HG03103 (cell line): ENCODE measurements around the gene ZNF516.

Source experiments
- ATAC-seq: cut with Tn5 transposase; IDR thresholded peaks from one replicate; pipeline ENCODE4 v1.9.1; 2021; ENCODE audit warnings: low read depth; ENCODE audit not compliant: unreplicated experiment

The ZNF516 gene

DNA sequence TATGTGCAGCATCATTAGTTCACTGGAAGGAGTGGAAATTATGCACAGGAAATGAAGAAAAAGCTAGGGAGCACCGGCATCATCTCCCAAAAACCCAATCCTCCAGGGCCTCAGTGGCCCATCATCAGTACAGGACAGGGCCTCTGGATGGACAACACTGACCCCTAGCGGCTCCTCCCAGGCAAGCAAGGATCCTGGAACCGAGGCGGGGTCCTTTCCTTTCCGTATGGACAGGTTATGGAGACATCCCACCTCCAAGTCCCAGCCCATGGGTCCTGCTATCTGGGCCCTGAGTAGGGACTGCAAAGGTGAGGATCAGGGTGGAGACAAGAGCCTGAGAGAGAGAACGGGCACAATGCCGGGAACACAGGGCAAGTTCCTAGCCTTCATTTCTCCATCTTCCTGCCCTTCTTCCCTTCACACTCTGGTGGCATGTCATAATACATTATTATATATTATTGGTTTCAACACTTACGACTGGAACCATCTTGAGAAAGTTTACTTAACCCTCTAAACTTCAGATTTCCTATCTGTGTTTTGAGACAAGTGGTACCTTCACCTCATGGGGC, 68.2 kb downstream of the ZNF516 start:
- no peak for ATAC-seq

DNA sequence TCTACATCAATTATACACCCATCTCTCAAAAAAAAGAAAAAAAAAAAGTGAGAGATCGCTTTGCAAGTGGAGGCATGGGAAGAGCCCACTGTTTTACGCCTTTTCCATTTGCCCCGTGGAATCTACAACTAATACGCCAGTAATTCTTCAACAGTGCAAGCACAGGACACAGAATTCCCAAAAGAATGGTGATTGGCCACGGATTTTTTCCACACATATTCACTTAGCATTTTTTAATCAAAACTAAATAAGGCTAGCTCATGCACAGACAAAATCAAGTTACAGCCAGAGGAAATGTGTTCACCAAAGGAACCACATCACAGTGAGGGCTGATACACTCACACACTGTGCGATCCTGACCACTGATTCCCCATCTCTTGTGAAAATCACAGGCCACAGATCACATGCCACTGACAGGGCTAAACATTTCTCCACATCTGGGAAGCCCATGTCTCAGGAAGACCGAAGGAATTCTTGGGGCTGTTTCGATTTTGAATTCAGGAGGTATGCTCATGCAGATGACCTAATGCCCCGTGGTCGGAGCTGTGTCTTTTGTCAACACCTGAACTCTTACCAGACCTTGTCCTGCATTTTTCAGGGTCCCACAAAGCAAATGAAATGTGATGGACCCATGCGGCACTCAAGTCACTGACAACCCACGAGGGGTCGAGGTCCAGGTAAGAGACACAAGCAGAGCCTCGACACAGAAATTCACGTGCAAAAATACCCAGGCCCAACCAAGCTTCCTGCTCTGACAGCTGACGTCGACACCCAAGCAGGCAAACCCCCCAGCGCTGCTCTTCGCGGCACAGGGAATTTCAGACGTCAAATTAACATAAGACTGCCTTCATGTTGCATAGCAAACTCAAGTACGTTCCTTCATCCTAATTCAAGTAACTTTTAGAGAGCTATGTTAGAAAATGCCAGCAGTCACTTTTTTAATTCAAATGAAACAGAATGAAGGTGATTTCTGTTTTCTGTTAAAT, 69.6 kb downstream of the ZNF516 start:
- ATAC-seq = no peak

DNA sequence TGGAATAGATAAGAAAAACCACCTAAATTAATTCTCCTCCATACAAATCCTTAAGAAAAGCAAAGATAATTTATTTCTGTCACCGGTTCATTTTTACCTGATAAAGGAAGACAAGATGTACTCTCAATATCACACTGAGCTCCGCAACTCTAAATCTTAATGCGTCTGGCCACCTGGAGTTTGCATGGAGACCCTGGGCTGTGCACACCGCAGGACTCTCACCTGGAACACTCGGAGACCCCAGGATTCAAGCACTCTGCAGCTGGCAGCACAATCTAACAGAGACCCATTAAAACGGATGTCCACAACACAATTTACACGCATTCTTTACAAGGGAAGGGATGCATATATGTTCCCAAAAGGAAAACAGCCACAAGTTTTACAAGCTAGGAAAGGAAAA, 72.2 kb downstream of the ZNF516 start:
- ATAC-seq = no peak

DNA sequence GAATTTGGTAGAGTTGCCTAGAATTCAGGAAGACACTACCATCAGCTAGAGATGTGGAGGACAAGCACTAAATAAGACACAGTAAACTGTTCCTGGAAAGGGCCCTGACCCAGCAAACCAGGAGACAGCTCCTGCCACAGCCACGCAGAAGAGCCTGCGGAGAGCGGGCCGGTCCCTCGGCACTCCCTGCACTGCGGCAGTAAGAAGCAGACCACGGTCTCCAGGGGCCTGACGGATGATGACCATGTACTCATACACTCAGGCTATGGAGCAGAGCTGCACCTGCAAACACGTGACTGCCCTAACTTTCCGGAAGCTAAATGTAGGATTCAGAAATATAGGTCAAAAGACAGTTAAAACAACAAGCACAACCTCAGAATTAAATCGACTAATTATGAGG, 72.9 kb downstream of the ZNF516 start:
- ATAC-seq = no peak

DNA sequence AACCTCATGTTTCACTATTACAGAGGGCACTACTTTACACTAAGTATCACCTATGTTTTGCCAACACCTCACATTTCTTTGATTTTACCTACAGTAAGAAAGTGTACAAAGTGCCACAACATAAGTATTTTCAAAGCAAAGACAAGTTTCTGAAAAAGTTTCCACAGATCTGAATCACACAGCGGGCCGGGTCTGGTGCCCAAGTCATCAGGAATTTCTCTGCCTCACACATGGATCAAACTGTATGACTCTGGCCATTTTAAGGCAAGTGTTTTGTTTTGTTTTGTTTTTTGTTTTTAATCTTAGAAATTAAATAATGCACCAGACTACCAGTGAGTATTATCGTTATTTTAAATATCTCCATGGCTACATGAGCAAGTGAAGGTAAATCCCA, 73.4 kb downstream of the ZNF516 start:
- no peak for ATAC-seq

DNA sequence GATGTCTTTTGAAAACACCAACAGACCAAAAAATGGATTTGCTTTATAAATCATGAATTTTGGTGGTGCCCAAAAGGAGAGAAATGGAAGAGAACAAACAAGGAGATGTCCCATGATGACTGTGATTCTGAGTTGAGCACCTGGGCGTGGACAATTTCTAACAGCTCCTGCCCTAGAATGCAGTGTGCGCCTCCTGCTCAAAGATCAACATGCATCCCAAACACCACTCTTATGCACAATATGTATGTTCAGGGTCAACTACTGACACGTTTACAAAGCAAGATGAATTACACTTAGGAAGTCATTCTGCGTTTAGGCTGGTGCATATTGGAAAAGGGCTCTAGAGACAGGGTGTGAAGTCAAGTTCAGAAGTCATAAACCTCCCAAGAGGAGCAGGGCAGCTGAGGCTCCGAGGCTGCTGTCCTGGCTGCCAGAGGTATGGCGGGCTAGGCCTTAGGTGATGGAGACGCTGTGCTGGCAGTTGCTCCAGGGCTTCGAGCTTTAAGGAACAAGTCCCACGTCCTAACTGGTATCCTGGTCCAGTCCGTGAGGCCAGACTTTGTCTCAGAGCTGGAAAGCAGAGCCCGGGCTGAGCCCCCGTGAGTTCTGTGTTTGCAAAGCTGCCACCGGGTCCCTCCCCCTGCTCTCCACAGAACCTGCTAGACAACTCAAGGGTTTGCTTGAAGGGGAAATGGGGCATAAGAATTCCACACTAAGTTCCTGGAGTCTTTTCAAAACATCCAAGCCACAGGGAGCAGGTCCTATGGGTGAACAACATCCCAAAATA, 74.0 kb downstream of the ZNF516 start:
- no peak for ATAC-seq

DNA sequence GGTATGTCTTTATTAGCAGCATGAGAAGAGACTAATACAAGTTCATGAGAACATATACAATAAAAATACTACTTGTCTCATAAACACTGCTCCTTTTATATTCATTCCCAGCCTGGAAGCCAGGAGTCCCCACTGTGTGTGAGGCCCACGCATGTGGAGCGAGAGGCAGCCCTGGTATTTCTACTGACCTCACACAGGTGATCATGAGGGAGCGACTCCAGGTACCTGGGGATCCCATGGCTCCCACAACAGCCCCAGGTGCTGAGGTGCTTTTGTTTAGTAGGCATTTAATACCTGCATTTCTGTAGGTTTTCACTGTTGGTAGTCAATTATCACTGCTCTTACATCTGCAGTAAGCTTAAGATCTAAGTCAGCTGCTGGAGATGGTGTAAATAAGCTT, 75.2 kb downstream of the ZNF516 start:
- no peak for ATAC-seq

DNA sequence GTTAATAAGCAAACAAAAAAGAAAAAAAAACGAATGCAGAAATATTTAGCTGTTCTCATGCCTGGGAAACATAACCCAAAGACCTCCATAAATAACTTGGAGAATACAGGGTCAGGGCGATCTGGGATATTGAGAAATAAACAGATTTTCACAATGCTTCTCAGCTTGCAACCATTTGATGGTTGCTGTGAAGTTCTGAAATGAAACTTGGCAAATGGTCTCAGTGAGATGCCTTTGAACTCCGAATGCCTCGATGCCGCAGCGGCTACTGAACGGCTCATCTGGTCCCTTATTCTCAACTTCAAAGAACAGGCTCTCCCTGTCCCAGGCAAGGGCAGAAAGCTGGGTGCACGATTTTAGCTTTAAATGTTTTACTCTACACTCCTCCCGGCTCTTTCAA, 78.1 kb downstream of the ZNF516 start:
- ATAC-seq = no peak

DNA sequence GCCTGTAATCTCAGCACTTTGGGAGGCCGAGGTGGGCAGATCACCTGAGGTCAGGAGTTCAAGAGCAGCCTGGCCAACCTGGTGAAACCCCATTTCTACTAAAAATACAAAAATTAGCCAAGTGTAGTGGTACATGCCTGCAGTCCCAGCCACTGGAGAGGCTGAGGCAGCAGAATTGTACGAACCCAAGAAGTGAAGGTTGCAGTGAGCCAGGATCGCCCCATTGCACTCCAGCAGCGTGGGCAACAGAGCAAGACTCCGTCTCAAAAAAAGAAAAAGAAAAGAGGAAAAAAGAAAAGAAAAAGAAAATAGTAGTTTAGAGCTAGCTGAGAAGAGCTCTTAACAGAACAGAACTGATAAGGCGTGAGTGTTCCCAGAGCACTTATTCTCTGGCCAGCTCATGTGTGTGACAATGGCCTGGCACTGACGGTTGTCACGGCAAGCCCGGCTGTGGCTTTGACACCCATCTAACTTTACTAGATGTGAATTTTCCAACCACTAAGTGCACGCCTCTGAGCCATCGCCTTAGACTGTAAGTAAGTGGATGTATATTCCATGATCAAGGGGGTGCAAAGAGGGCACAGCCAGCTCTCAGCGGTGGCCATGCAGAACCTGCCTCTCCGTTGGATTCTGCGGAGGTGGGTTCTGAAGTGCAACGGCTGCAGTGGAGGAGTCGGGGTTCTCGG, 80.0 kb downstream of the ZNF516 start:
- ATAC-seq = no peak

DNA sequence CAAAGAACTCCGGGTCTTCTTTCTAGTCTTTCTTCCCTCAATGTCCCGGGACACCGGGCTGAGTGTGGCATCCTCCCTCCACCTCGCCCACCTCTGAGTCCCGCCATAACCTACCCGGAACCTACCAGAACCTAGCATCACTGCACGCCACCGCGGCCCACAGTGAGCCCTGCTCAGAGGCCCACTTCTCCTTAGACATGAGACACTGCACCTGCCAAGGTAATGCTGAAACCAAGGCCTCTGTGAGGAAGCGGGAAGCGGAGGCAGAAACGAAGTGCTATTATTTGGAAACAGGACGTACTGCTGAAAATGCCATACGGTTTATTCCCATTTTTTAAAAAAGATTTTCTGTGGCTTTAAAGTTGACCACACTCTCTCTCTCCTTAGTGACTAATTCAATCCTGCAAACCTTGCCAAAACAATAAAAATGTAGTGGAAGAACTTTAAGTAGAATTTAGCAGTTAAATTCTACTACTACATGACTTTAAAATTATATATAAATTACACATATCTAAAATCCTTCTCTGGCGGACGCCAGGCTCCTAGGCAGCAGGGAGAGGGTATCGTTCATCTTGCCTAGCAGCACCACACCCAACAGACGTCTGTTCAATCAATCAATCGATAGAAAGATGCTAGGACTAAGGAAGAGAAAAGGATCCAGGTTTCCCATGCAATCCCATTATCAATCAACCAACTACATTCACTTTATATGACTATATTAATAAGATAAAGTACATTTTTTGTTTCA, 82.0 kb downstream of the ZNF516 start:
- ATAC-seq = no peak

DNA sequence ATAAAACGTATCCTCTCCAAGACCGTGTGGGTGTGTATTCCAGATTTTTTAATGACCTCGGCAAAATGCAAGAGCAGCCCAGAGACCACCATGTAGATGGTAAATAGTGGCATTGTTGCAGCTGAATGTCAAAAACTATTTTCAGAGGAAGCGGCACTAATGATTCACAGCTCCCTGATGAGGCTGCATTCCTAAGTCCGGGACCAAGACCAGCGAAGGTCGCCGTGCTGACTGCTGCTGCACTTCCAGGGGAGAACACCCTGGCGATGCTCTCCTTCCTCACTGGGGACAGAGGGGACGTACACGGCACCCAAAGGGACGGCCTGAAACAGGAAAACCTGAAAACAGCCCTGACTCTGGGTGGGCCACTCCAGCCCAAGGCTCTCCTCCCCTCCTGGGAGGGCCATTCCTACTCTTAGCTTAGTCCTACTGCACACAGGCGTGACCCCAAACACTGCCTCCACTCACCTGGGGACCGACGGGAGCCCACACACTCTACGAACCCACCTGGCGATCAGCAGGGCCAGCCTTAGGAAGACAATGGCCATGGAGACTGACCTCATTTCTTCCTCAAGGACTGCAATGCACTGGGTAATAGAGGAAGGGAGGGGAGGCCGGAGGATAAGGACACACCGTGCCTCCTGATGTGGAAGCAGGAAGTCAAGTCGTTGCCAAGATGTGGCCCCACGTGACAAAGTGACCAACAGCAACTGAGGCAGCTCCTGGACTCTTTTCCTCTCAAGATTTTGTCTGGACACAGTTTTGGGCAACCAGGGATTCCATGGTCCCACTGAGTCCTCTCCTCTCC, 82.8 kb downstream of the ZNF516 start:
- ATAC-seq = no peak

DNA sequence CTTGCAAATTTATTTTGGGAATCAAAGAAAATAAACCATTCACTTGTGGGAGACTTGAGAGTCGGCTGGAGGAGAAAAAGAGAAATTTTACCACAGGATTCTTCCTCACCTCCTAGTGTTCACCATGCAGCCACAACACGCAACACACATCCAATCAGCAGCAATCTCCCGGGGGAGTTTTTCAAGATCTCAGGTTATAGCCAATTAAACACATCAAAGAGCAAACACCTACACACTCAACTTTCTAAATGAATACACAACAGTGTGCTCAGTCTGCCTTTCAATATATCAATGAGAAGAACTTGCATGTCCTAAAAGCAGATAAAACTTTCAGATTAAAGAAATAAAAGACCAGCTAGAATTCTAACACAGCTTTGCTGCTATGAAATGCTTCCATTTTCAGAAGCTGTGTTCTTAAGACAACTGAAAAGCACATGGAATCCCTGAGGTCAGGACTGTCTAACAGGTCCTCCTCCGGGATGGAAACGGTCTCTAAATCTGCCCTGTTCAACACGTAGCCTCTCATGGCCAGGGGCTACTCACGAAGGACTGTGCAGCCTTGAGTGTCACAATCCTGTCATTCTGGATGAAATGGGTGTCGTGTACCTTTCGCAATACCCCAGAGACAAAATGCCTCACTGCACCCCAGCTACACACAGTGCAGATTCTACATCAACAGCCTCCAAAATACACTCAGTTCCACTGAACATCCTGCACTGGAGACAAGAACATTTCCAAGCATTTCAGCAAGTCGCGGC, 84.2 kb downstream of the ZNF516 start:
- ATAC-seq = peak; percentile 63

DNA sequence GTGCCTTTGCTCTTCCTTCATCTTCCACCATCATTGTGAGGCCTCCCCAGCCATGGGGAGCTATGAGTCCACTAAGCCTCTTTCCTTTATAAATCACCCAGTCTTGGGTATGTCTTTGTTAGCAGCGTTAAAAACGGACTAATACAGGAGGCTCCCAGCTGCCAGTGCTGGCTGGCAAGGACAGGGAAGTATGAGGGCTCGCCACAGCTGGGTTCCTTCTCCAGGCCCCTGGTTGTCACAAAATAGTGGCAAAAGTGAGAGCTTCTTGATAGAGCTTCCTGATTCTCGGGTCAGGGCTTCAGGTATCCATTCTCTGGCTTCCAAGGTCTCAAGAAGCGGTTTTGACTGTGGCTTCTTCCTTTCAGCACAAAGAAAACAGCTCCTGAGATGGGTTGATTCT, 85.0 kb downstream of the ZNF516 start:
- ATAC-seq = no peak

DNA sequence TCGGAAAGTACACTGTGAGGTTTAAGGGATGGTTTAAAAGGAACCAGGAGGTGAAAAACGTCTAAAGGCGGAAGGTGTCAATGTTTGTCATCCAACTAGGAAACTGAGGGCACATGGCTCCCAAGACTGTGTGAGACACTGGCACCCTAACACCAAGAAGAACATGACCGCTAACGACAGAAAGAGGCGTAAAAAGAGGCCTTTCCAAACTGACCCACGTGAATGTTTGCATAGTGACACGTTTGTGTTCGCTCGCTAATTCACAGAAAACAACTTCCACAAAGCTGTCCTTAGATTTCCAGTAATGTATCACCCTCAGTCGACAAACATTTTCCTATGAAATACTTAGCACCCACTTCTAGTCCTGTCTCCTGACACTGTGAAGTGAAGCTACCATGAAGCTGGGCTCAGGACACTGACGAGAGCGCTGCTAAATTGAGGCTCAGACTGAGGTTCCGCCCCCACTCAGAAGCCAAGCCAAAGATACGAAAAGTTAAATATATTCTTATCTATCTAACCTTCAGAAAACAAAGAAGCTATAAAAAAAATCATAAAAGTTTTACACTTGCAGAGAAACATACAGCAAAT, 86.5 kb downstream of the ZNF516 start:
- no peak for ATAC-seq

DNA sequence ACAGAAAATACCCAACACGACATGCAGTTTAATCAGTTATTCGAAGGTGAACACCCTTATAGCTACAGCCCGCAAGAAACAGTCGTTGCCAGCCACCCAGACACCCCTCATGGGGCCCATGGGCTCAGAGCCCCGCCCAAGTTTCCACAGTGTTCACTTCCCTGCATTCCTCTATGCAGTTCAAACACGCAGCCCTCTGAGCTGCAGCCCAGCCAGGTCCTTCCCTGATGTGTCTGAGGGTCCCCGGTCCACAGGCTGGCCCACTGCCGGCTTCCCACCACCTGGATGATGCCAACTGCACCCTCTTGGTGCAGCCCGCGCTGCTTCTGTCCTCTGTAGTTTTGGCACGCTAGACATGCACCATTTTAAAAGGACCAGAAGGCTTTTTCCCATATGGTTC, 87.4 kb downstream of the ZNF516 start:
- ATAC-seq = no peak

DNA sequence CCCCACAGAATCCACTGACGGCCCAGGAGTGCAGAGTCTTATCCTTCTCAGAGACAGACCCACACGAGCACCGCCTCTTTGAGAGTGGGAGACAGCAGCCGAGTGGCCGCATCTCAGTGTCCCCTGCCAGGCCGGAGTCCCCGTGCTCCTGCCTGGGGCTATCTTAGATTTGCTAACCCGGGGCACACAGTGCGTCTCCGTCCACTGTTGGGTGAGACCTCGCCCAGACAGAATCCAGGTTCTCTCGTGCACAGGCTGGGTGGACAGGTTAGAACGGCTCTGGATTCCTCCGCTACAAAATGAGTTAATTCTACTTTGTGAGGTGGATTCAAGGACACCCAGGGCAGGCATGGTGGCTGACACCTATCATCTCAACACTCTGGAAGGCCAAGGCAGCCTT, 88.3 kb downstream of the ZNF516 start:
- ATAC-seq = no peak

DNA sequence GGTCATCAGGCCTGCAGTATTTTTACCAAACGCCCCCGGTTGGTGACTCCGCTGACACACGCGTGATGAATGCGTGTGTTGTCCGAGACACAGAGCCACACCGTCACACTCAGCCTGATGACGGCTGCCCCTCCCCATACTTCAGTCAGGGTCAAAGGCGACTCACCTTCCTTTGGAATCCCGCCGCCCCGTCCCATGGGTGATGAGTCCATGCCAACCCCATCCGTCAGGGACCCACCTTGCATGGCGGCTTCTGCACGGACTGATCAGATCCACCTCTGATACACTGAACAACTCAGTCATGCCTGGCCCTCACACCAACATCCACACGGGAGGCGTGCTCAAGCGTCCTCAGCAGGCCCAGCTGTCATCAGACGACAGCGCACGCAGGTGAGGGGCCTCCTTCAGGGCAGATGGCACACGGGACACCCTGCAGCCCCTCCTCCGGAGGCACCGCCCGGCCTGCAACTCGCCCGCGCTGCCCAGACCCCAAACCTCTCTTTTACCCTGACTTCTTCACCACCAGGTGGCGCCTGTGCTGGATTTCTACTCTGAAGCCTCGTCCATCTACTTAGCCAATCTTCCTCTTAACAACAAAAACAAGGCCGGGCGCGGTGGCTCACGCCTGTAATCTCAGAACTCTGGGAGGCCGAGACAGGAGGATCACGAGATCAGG, 89.2 kb downstream of the ZNF516 start:
- ATAC-seq = no peak

DNA sequence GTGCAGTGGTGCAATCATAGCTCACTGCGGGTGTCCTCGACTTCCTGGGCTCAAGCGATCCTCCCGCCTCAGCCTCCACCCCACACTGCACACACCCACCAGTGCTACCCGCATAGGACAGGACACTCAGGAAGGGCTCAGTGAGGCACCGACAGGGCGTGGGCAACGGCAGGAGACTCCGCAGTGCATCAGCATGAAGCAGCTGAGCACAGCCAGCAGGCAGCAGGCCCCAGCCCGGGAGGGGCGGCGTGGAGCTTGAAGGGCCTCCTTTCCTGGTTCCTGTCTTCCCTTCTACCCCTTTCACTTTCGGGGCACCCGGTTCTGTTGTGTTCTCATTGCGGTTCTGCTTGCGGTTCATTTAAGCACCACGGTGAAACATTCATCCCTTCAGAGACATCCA, 89.8 kb downstream of the ZNF516 start:
- ATAC-seq = no peak
